ENCODE measurements around the gene FAM222A. TPM values are rescaled to one million over a fixed set of nuclear protein-coding genes. Genes with fewer than 3 reads are reported as not detected.

FAM222A gene
- 0.72 and 1.5 TPM in 2 replicates for total RNA-seq

GRCh38 chr12:109713187-109714070 is at the start of gene FAM222A:
TSS of gene FAM222A (plus strand) at chr12:109713825. CDS start at chr12:109744147, 30,322 bp downstream.

Other genes starting within 250 kb of the FAM222A start
- 30.5 and 36.6 TPM in 2 replicates for gene KCTD10, start 236.5 kb upstream of the FAM222A start, total RNA-seq
- gene UBE3B, start 236.2 kb upstream of the FAM222A start, total RNA-seq: 36.5 and 53.6 TPM in 2 replicates
- 33.6 and 51.0 TPM in 2 replicates for gene MMAB, start 140.3 kb upstream of the FAM222A start, total RNA-seq
- 27.1 and 45.7 TPM in 2 replicates for gene MVK, start 140.0 kb upstream of the FAM222A start, total RNA-seq
- 0.65 and 1.1 TPM in 2 replicates for gene TRPV4, start 119.6 kb downstream of the FAM222A start, total RNA-seq
- 39.2 and 67.1 TPM in 2 replicates for gene GLTP, start 166.7 kb downstream of the FAM222A start, total RNA-seq
- gene TCHP, start 186.4 kb downstream of the FAM222A start, total RNA-seq: 5.8 and 8.3 TPM in 2 replicates

Measured in cardiac atrium fibroblast (primary cell).